Neural cell (in vitro differentiated cells): ENCODE measurements around the gene TNFSF15. TPM values are rescaled to one million over a fixed set of nuclear protein-coding genes. Genes with fewer than 3 reads are reported as not detected.

Experiments used
- H2AFZ ChIP-seq: fragments of 200-600, 300-800 bp; sonication (generic), shearing (Covaris generic); 2 replicates; pipeline ENCODE4 v1.6.0; 2014; ENCODE audit warnings: low read depth, mild to moderate bottlenecking, antibody characterized with exemption, low read length, moderate library complexity
- H3F3A ChIP-seq: fragments of 200-600 bp; shearing (Covaris generic); 2 replicates; pipeline ENCODE4 v1.6.1; 2016; ENCODE audit warnings: mild to moderate bottlenecking, moderate library complexity, mixed read lengths, antibody characterized with exemption, low read length; ENCODE audit not compliant: insufficient read depth, poor library complexity, severe bottlenecking
- H3K27ac ChIP-seq: fragments of 200-600, 300-800 bp; sonication (generic), shearing (Covaris generic); 2 replicates; pipeline ENCODE4 v1.5.1; 2014; ENCODE audit warnings: mild to moderate bottlenecking, low read length, moderate library complexity
- H3K27me3 ChIP-seq: fragments of 300-800, 200-600 bp; sonication (generic), shearing (Covaris generic); 2 replicates; pipeline ENCODE4 v1.6.0; 2014; ENCODE audit warnings: mild to moderate bottlenecking, low read depth, low read length, moderate library complexity; ENCODE audit not compliant: insufficient read depth
- H3K36me3 ChIP-seq: fragments of 300-800, 200-600 bp; sonication (generic), shearing (Covaris generic); 2 replicates; pipeline ENCODE4 v1.5.1; 2014; ENCODE audit warnings: mild to moderate bottlenecking, antibody characterized with exemption, low read length, moderate library complexity; ENCODE audit not compliant: insufficient read depth
- H3K4me2 ChIP-seq: fragments of 300-800, 200-600 bp; sonication (generic), shearing (Covaris generic); 2 replicates; pipeline ENCODE4 v1.6.0; 2014; ENCODE audit warnings: mild to moderate bottlenecking, low read length
- H3K4me3 ChIP-seq: fragments of 300-800, 200-600 bp; sonication (generic), shearing (Covaris generic); 2 replicates; pipeline ENCODE4 v1.5.1; 2014; ENCODE audit warnings: mild to moderate bottlenecking, low read length, moderate library complexity
- H3K79me2 ChIP-seq: fragments of 200-600 bp; shearing (Covaris generic); replicated peaks from 2 replicates; pipeline ENCODE4 v1.6.0; 2014; ENCODE audit warnings: mild to moderate bottlenecking, low read length, moderate library complexity; ENCODE audit not compliant: insufficient read depth
- H3K9ac ChIP-seq: fragments of 300-800, 200-600 bp; sonication (generic), shearing (Covaris generic); 2 replicates; pipeline ENCODE4 v1.6.1; 2016; ENCODE audit warnings: mild to moderate bottlenecking, low read length, mixed read lengths
- H3K9me2 ChIP-seq: fragments of 200-600 bp; shearing (Covaris generic); 2 replicates; pipeline ENCODE4 v1.6.1; 2016; ENCODE audit warnings: mild to moderate bottlenecking, low read length, mixed read lengths; ENCODE audit not compliant: insufficient read depth
- H3K9me3 ChIP-seq: fragments of 200-600, 300-800 bp; sonication (generic), shearing (Covaris generic); 2 replicates; pipeline ENCODE4 v1.6.1; 2016; ENCODE audit warnings: mild to moderate bottlenecking, mixed run types, low read length, moderate library complexity, mixed read lengths
- H4K20me1 ChIP-seq: fragments of 200-600 bp; shearing (Covaris generic); 2 replicates; pipeline ENCODE4 v1.6.1; 2016; ENCODE audit warnings: mild to moderate bottlenecking, mixed run types; ENCODE audit not compliant: insufficient read depth
- CTCF ChIP-seq: fragments of 450-650 bp; IDR thresholded peaks from 2 replicates; pipeline ENCODE4 v1.5.1; 2014; ENCODE audit warnings: antibody characterized with exemption, mild to moderate bottlenecking, moderate library complexity; ENCODE audit not compliant: poor library complexity, severe bottlenecking
- EP300 ChIP-seq: fragments of 450-650 bp; conservative IDR thresholded peaks from 2 replicates; pipeline ENCODE4 v1.6.1; 2014; ENCODE audit warnings: antibody characterized with exemption, mild to moderate bottlenecking, moderate library complexity; ENCODE audit not compliant: poor library complexity, severe bottlenecking
- EZH2 ChIP-seq: fragments of 200-600, 300-800 bp; shearing (Covaris generic), sonication (generic); IDR thresholded peaks from 2 replicates; pipeline ENCODE4 v1.6.1; 2014; ENCODE audit warnings: antibody characterized with exemption, low read length, borderline replicate concordance, mild to moderate bottlenecking; ENCODE audit not compliant: insufficient read depth, poor library complexity, severe bottlenecking
- MXI1 ChIP-seq: fragments of 450-650 bp; conservative IDR thresholded peaks from 2 replicates; pipeline ENCODE4 v1.6.1; 2014; ENCODE audit warnings: antibody characterized with exemption, mild to moderate bottlenecking; ENCODE audit not compliant: poor library complexity, severe bottlenecking
- POLR2AphosphoS5 ChIP-seq: IDR thresholded peaks from 2 replicates; pipeline ENCODE4 v1.6.1; 2012
- RAD21 ChIP-seq: fragments of 450-650 bp; conservative IDR thresholded peaks from 2 replicates; pipeline ENCODE4 v1.6.1; 2014; ENCODE audit warnings: antibody characterized with exemption, mild to moderate bottlenecking, moderate library complexity
- REST ChIP-seq: IDR thresholded peaks from 2 replicates; pipeline ENCODE4 v1.6.1; 2012; ENCODE audit warnings: borderline replicate concordance
- SMC3 ChIP-seq: fragments of 450-650 bp; conservative IDR thresholded peaks from 2 replicates; pipeline ENCODE4 v1.6.1; 2014; ENCODE audit warnings: antibody characterized with exemption, mild to moderate bottlenecking, moderate library complexity; ENCODE audit not compliant: poor library complexity
- TAF1 ChIP-seq: IDR thresholded peaks from 2 replicates; pipeline ENCODE4 v1.6.1; 2012; ENCODE audit warnings: low read depth
- polyA plus RNA-seq: library from polyadenylated mRNA; depleted of rRNA; stranded (reverse); fragments of >200 nt; gene quantifications from 2 replicates; pipeline ENCODE4 v1.2.3, GENCODE V29; 2014

The TNFSF15 gene
- polyA plus RNA-seq, 1 donor from 2014 or later, result not detected

GRCh38 chr9:114757395-114757794, 48.4 kb downstream of the TNFSF15 start:
- Histone ChIP-seq H4K20me1 (no peaks in the 10 kb centered on the region), H3K9me2 (no peaks in the 10 kb centered on the region), H3K9ac (no peak overlapping the region), H3K27me3 (no peaks in the 10 kb centered on the region), H2AFZ (no peak overlapping the region), H3K27ac (no peak overlapping the region), H3F3A (no peaks in the 10 kb centered on the region), H3K4me3 (no peak overlapping the region), H3K79me2 (no peaks in the 10 kb centered on the region), H3K9me3 (no peaks in the 10 kb centered on the region), H3K4me2 (no peak overlapping the region), H3K36me3 (no peaks in the 10 kb centered on the region)
- peak; percentile 28 for TF ChIP-seq POLR2AphosphoS5
- TF ChIP-seq SMC3, result no peak

GRCh38 chr9:114756920-114757319, 48.9 kb downstream of the TNFSF15 start:
- no peaks in the 10 kb centered on the region for H3K36me3 ChIP-seq
- no peak overlapping the region for H3K4me2 ChIP-seq
- no peak overlapping the region for H2AFZ ChIP-seq
- H3K27me3 ChIP-seq, result no peaks in the 10 kb centered on the region
- H3F3A ChIP-seq, result no peaks in the 10 kb centered on the region
- TF ChIP-seq CTCF (no peak), EZH2 (no peak), SMC3 (no peak), EP300 (no peak), RAD21 (no peak), POLR2AphosphoS5 (no peak), MXI1 (no peak), TAF1 (no peak), REST (no peak)
- no peaks in the 10 kb centered on the region for H4K20me1 ChIP-seq
- H3K9me2 ChIP-seq, result no peaks in the 10 kb centered on the region
- no peak overlapping the region for H3K4me3 ChIP-seq
- H3K79me2 ChIP-seq, result no peaks in the 10 kb centered on the region
- no peak overlapping the region for H3K9ac ChIP-seq
- no peak overlapping the region for H3K27ac ChIP-seq
- no peaks in the 10 kb centered on the region for H3K9me3 ChIP-seq

DNA sequence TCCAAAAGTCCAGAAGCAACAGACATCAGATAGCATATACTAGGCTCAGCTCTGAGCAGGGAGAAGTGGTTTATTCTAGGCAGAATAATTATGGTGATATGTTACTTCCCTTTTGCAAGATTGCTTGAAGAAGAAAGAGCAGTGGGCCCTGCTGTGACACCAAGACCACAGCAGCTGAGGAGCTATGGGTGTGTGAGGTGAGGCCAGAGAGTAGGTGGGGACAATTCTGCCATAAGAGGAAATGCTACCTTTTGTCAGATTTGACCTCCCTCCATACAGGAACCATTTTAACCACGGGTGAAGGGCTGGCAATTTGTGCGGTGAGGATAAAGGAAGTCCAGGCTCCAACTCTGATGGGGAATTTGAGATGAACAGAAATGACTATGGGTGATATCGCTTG, 51.3 kb downstream of the TNFSF15 start:
- H2AFZ ChIP-seq, result no peak overlapping the region
- H3K36me3 ChIP-seq, result no peaks in the 10 kb centered on the region
- H3K79me2 ChIP-seq, result no peaks in the 10 kb centered on the region
- TF ChIP-seq POLR2AphosphoS5, result no peak
- no peak for TF ChIP-seq MXI1
- TF ChIP-seq CTCF, result no peak
- no peak for TF ChIP-seq REST
- no peak for TF ChIP-seq SMC3
- TF ChIP-seq TAF1, result no peak
- no peak for TF ChIP-seq RAD21
- no peak for TF ChIP-seq EZH2
- no peak for TF ChIP-seq EP300
- H3K9me3 ChIP-seq, result no peaks in the 10 kb centered on the region
- H3F3A ChIP-seq, result no peaks in the 10 kb centered on the region
- H3K9ac ChIP-seq, result no peak overlapping the region
- H3K27me3 ChIP-seq, result no peaks in the 10 kb centered on the region
- no peak overlapping the region for H3K4me2 ChIP-seq
- no peak overlapping the region for H3K27ac ChIP-seq
- H3K9me2 ChIP-seq, result no peaks in the 10 kb centered on the region
- H4K20me1 ChIP-seq, result no peaks in the 10 kb centered on the region
- H3K4me3 ChIP-seq, result no peak overlapping the region
